NB4 (cell line): ENCODE data around the gene PIAS4.
"Not testable (repeated sequence)": the region's sequence is repeated elsewhere in the genome, so short reads cannot be mapped to it uniquely, and the experiment has no call there.

Experiments
- POLR2A ChIP-seq: IDR thresholded peaks from 2 replicates; pipeline ENCODE4 v1.6.1; 2011; ENCODE audit warnings: mild to moderate bottlenecking; ENCODE audit not compliant: insufficient read length; ENCODE audit errors: extremely low read depth
- TF ChIP-seq, protein P1 (sequence below): IDR thresholded peaks from one replicate; pipeline ENCODE4 v1.5.1; 2012; ENCODE audit warnings: low read depth, low read length

DNA sequence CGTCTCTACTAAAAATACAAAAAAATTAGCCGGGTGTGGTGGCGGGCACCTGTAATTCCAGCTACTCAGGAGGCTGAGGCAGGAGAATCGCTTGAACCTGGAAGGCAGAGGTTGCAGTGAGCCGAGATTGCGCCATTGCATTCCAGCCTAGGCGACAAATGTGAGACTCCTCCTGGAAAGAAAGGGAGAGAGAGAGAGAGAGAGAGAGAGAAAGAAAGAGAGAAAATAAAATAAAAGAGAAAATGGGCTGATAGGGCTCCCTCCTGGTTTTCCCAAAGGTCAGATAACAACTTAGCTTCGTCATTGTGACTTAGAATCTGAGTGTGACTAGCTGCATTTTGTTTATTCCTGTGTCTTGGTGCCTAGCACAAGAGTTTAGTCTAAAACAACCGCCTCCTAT, 2.1 kb upstream of the PIAS4 start:
- TF ChIP-seq POLR2A = not testable (repeated sequence)
- TF ChIP-seq, protein P1, sequence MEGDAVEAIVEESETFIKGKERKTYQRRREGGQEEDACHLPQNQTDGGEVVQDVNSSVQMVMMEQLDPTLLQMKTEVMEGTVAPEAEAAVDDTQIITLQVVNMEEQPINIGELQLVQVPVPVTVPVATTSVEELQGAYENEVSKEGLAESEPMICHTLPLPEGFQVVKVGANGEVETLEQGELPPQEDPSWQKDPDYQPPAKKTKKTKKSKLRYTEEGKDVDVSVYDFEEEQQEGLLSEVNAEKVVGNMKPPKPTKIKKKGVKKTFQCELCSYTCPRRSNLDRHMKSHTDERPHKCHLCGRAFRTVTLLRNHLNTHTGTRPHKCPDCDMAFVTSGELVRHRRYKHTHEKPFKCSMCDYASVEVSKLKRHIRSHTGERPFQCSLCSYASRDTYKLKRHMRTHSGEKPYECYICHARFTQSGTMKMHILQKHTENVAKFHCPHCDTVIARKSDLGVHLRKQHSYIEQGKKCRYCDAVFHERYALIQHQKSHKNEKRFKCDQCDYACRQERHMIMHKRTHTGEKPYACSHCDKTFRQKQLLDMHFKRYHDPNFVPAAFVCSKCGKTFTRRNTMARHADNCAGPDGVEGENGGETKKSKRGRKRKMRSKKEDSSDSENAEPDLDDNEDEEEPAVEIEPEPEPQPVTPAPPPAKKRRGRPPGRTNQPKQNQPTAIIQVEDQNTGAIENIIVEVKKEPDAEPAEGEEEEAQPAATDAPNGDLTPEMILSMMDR = not testable (repeated sequence)
